ENCODE data around the gene ANKRD62. TPM values are rescaled to one million over a fixed set of nuclear protein-coding genes. Genes with fewer than 3 reads are reported as not detected.
"Not testable (repeated sequence)": the region's sequence is repeated elsewhere in the genome, so short reads cannot be mapped to it uniquely, and the experiment has no call there.

Gene ANKRD62
- total and polyA plus RNA-seq, 3 experiments from 2014 or later = not detected

DNA sequence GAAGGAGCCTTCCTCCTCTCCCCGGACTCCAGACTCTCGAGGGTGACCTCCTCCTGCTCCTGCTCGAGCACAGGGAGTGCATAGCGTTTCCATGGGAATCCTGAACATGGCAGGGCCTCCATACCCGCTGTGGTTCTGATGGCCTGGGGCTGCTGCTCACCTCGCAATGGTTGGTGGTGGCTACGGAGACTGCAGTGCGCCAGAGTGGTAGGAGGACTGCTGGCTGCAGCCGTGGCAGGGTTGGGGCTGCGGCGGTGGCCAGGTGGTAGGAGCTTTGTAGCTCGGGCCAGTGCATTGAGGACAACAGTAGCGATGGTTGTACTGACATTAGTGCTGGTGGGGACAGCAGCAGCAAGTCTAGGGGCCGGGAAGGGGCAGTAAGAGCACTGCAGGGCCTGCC, 32.0 kb upstream of the ANKRD62 start:
- no peak overlapping the region for H3K4me3 Mint-ChIP-seq
- CTCF ChIA-PET = no interaction called here
- no peaks in the 10 kb centered on the region for H3K9me3 Mint-ChIP-seq
- no peaks in the 10 kb centered on the region for H3K4me1 Mint-ChIP-seq
- H3K36me3 Mint-ChIP-seq = no peaks in the 10 kb centered on the region
- peaks cover 0 to 4% of the 10 kb centered on the region in 2 donors for H3K27me3 Mint-ChIP-seq
- H3K27ac ChIP-seq (ENCODE audit: low read depth, low read length) = no peak overlapping the region
- H3K9me3 ChIP-seq (ENCODE audit: low read length) = no peaks in the 10 kb centered on the region
- no peaks in the 10 kb centered on the region for H3K36me3 ChIP-seq (ENCODE audit: insufficient read depth, low read length)
- H3K4me1 ChIP-seq (ENCODE audit: insufficient read depth, low read length) = no peaks in the 10 kb centered on the region
- POLR2A ChIA-PET = no interaction called here
- H3K27me3 ChIP-seq (ENCODE audit: insufficient read depth, low read length, poor library complexity, severe bottlenecking) = no peaks in the 10 kb centered on the region
- no peak for DNase-seq
- no peak overlapping the region for H3K27ac Mint-ChIP-seq
- no peak overlapping the region for H3K4me3 ChIP-seq (ENCODE audit: low read length)

DNA sequence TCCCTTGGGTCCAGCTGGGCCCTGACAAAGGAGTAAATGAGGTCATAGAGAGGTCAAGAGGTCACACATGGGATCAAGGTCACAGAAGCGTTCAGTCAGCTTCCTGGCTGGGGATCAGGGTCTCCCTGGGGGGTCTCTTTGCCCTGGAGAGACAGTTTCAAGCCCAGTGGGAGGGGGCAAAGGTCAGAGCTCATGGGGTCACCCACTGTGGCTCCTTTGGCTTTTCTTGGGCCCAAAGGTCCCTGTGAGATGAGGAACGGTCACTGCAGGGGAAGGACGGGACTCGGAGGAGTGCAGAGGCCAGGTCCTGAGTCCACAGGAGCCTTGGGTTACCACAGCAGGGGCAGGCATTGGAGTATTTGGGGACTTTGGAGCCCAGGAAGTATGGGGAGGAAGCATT, 30.7 kb upstream of the ANKRD62 start:
- POLR2A ChIA-PET = no interaction called here
- H3K4me3 Mint-ChIP-seq = no peak overlapping the region
- no peaks in the 10 kb centered on the region for H3K4me1 ChIP-seq (ENCODE audit: insufficient read depth, low read length)

DNA sequence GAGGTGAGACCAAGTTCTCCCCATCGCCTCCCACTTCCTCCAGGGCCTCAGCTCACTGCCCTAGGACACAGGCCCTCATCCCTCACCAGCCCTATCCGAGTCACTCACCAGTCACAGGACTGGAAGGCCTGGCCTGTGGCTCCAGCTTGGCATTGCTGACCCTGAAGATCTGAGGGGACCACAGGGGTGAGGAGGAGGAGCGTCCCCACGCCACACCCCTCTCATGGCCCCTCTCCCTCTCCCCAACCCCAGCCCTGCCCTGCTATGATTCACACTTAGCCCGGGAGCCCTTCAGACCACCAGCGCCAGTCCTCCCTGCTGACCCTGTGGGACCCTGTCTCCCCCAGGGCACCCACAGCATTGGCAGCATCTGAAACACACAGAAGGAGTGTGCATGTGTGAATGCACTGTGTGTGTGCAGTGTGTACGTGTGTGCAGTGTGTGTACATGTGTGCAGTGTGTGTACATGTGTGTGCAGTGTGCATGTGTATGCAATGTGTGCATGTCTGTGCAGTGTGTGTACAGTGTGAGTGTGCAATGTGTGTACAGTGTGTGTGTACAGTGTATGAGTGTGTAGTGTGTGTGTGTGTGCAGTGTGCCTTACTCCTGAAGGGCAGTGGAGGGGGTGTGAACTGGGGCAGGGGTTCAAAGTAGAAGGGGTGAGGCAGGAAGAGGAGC, 29.4 kb upstream of the ANKRD62 start:
- ChIA-PET POLR2A (no interaction called here), CTCF (no interaction called here)
- no peaks in the 10 kb centered on the region for H3K9me3 Mint-ChIP-seq
- H3K27me3 ChIP-seq (ENCODE audit: insufficient read depth, low read length, poor library complexity, severe bottlenecking) = no peaks in the 10 kb centered on the region
- H3K36me3 ChIP-seq (ENCODE audit: insufficient read depth, low read length) = no peaks in the 10 kb centered on the region
- H3K4me1 Mint-ChIP-seq = no peaks in the 10 kb centered on the region
- no peaks in the 10 kb centered on the region for H3K4me1 ChIP-seq (ENCODE audit: insufficient read depth, low read length)
- no peaks in the 10 kb centered on the region for H3K36me3 Mint-ChIP-seq
- no peak overlapping the region for H3K4me3 Mint-ChIP-seq
- H3K9me3 ChIP-seq (ENCODE audit: low read length) = no peaks in the 10 kb centered on the region
- H3K4me3 ChIP-seq (ENCODE audit: low read length) = no peak overlapping the region
- H3K27ac Mint-ChIP-seq = no peak overlapping the region
- H3K27ac ChIP-seq (ENCODE audit: low read depth, low read length) = no peak overlapping the region
- DNase-seq = no peak
- peaks cover 7 to 10% of the 10 kb centered on the region in 2 donors for H3K27me3 Mint-ChIP-seq

More for the DNA sequence above, 30.7 kb upstream of the ANKRD62 start:
- H3K27me3 Mint-ChIP-seq = peaks cover 0 to 4% of the 10 kb centered on the region in 2 donors
- H3K9me3 Mint-ChIP-seq = no peaks in the 10 kb centered on the region
- H3K4me3 ChIP-seq (ENCODE audit: low read length) = no peak overlapping the region
- no peaks in the 10 kb centered on the region for H3K4me1 Mint-ChIP-seq
- no peaks in the 10 kb centered on the region for H3K27me3 ChIP-seq (ENCODE audit: insufficient read depth, low read length, poor library complexity, severe bottlenecking)
- DNase-seq = no peak
- CTCF ChIA-PET = no interaction called here
- no peaks in the 10 kb centered on the region for H3K36me3 ChIP-seq (ENCODE audit: insufficient read depth, low read length)
- H3K27ac ChIP-seq (ENCODE audit: low read depth, low read length) = no peak overlapping the region
- H3K9me3 ChIP-seq (ENCODE audit: low read length) = no peaks in the 10 kb centered on the region
- H3K27ac Mint-ChIP-seq = no peak overlapping the region
- no peaks in the 10 kb centered on the region for H3K36me3 Mint-ChIP-seq

DNA sequence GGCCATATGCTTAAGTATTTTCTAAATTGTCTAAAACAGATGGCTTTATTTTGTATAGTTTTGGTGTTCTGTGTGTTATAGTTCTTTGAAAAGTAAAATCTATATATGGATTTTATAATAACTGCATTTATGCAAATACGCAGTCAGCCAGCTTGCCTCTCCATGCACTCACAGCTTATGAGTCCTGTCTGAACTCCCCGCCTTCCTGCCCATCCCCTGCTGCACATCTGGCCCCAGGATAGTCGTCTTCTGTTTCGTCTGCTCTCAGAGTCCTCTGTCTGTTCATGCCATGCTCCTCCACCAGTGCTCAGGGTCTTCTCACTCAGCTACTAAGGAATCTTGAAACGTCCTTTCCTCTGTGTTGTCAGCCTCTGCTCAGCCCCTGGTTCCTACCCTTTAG, 28.2 kb upstream of the ANKRD62 start:
- Histone ChIP-seq H3K9me3 (ENCODE audit: low read length) (no peaks in the 10 kb centered on the region), H3K4me1 (ENCODE audit: insufficient read depth, low read length) (no peaks in the 10 kb centered on the region), H3K36me3 (ENCODE audit: insufficient read depth, low read length) (no peaks in the 10 kb centered on the region), H3K4me3 (ENCODE audit: low read length) (no peak overlapping the region), H3K27ac (ENCODE audit: low read depth, low read length) (no peak overlapping the region), H3K27me3 (ENCODE audit: insufficient read depth, low read length, poor library complexity, severe bottlenecking) (no peaks in the 10 kb centered on the region)
- no peaks in the 10 kb centered on the region for H3K9me3 Mint-ChIP-seq
- ChIA-PET CTCF (no interaction called here), POLR2A (no interaction called here)
- H3K4me3 Mint-ChIP-seq = no peak overlapping the region
- H3K27ac Mint-ChIP-seq = no peak overlapping the region
- no peaks in the 10 kb centered on the region for H3K36me3 Mint-ChIP-seq
- DNase-seq = no peak
- no peaks in the 10 kb centered on the region for H3K4me1 Mint-ChIP-seq
- H3K27me3 Mint-ChIP-seq = peaks cover 8 to 15% of the 10 kb centered on the region in 2 donors

DNA sequence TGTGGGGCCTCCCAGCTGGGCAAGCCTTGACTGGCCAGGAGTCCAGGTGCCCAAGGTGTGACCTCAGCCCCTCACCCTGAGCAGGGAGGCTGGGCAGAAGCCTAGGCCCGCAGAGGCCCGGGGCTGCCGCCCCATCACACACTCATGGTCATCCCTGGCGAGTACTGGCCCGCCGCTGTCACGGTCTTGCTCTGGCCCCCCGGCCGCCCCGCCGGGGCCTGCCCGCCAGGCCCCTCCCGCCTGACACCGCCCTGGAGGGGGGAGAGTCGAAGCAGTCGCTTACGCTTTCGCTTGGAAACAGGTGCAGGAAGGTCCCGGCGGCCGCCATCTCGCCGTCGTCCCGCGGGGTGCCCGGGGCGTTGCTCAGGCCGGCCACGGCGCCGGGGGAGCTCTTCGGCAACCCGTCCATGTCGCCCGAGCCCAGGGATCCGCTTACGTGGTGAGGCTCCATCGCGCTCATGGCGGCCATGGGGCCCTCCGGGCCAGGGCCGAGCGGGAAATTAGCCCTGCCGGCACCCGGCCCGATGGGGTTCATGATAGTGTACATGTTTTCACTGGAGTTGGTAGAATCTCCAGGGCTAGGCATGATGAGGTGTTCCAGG, 26.6 kb upstream of the ANKRD62 start:
- Mint-ChIP-seq H3K4me3 (no peak overlapping the region), H3K4me1 (no peaks in the 10 kb centered on the region), H3K9me3 (no peaks in the 10 kb centered on the region), H3K27ac (no peak overlapping the region), H3K36me3 (no peaks in the 10 kb centered on the region), H3K27me3 (peaks cover 8 to 19% of the 10 kb centered on the region in 2 donors)
- CTCF ChIA-PET = no interaction called here
- H3K4me1 ChIP-seq (ENCODE audit: insufficient read depth, low read length) = no peaks in the 10 kb centered on the region
- H3K36me3 ChIP-seq (ENCODE audit: insufficient read depth, low read length) = no peaks in the 10 kb centered on the region
- no peaks in the 10 kb centered on the region for H3K9me3 ChIP-seq (ENCODE audit: low read length)
- no peak for DNase-seq
- POLR2A ChIA-PET = no interaction called here
- H3K27me3 ChIP-seq (ENCODE audit: insufficient read depth, low read length, poor library complexity, severe bottlenecking) = no peaks in the 10 kb centered on the region
- H3K27ac ChIP-seq (ENCODE audit: low read depth, low read length) = no peak overlapping the region
- H3K4me3 ChIP-seq (ENCODE audit: low read length) = no peak overlapping the region

DNA sequence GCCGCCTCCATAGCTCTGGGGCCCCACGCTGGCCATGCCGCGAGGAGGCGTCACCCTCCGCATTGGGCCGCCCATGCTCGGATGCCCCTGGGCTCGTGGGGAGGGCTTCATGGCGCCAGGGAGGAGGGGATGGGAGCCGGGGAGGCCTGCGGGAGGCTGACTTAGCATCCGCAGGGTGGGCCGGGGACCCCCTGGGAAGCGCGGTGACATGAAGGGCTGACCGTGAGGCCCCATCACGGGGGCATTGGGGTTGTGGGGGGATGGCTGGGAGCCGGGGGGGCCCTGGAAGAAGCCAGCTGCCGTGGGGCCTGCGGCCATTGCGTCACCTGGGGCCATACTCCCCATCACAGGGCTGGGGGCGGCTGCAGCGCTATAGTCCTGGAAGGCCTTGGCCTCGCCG, 26.0 kb upstream of the ANKRD62 start:
- no peaks in the 10 kb centered on the region for H3K36me3 Mint-ChIP-seq
- H3K9me3 Mint-ChIP-seq = no peaks in the 10 kb centered on the region
- no peak overlapping the region for H3K27ac ChIP-seq (ENCODE audit: low read depth, low read length)
- ChIA-PET POLR2A (no interaction called here), CTCF (no interaction called here)
- peaks cover 8 to 19% of the 10 kb centered on the region in 2 donors for H3K27me3 Mint-ChIP-seq
- no peaks in the 10 kb centered on the region for H3K9me3 ChIP-seq (ENCODE audit: low read length)
- H3K4me3 Mint-ChIP-seq = no peak overlapping the region
- H3K4me3 ChIP-seq (ENCODE audit: low read length) = no peak overlapping the region
- H3K27ac Mint-ChIP-seq = no peak overlapping the region
- no peaks in the 10 kb centered on the region for H3K4me1 ChIP-seq (ENCODE audit: insufficient read depth, low read length)
- H3K36me3 ChIP-seq (ENCODE audit: insufficient read depth, low read length) = no peaks in the 10 kb centered on the region
- no peaks in the 10 kb centered on the region for H3K27me3 ChIP-seq (ENCODE audit: insufficient read depth, low read length, poor library complexity, severe bottlenecking)
- no peak for DNase-seq
- no peaks in the 10 kb centered on the region for H3K4me1 Mint-ChIP-seq

DNA sequence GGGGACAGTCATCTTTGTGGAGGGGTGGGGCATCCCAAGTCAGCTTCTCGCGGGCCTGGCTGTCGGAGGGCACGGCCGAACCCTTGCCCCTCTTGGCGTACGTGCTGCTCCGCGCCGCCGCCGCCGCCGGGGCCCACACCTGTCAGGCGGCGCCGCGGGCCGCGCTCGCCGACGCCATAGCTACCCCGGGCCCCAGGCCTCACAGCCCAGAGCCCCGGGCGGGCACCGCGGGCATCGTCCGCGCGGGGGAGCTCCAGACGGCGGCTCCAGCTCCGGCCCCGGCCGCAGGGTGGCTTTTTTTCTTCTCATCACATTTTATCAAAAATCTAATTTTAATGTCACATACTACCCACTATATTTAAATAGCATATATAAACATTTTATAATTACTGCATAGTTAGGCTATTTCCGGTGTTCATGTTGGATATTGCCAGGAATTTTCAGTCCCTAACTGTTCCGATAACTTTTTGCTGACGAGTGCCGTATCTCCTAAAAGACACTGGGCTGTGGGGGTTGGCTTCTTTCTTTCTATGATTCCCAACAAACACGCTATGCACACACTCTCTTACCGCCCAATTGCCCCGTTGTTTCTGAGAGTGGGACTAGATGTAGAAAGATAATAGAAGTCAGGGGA, 25.2 kb upstream of the ANKRD62 start:
- H3K27me3 Mint-ChIP-seq = peaks cover 8 to 19% of the 10 kb centered on the region in 2 donors
- H3K36me3 ChIP-seq (ENCODE audit: insufficient read depth, low read length); CTCF ChIA-PET; H3K9me3 ChIP-seq (ENCODE audit: low read length); H3K27me3 ChIP-seq (ENCODE audit: insufficient read depth, low read length, poor library complexity, severe bottlenecking); H3K4me1 ChIP-seq (ENCODE audit: insufficient read depth, low read length); H3K4me3 ChIP-seq (ENCODE audit: low read length); DNase-seq; H3K9me3 Mint-ChIP-seq; H3K27ac Mint-ChIP-seq; H3K4me1 Mint-ChIP-seq; H3K27ac ChIP-seq (ENCODE audit: low read depth, low read length); H3K36me3 Mint-ChIP-seq; POLR2A ChIA-PET; H3K4me3 Mint-ChIP-seq: not testable (repeated sequence)

DNA sequence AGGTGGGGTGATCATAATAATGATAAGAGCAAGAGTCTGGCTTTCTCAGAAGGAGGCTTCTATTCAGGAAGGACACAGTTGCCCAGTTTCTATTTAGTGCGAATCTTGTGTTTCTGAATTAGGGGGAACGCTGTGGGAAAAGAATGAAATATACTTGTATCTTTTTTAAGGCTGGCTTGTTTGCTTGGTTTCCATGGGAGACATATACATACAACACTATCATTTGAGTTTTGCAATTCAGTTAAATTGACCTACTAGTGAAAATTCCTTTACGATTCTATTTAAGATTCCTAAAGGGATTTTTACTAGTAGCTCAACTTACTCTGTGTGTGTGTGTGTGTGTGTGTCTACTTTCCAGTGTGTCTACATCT, 24.7 kb upstream of the ANKRD62 start:
- Histone ChIP-seq H3K4me3 (ENCODE audit: low read length) (no peak overlapping the region), H3K27ac (ENCODE audit: low read depth, low read length) (no peak overlapping the region), H3K36me3 (ENCODE audit: insufficient read depth, low read length) (no peaks in the 10 kb centered on the region), H3K27me3 (ENCODE audit: insufficient read depth, low read length, poor library complexity, severe bottlenecking) (no peaks in the 10 kb centered on the region), H3K4me1 (ENCODE audit: insufficient read depth, low read length) (no peaks in the 10 kb centered on the region), H3K9me3 (ENCODE audit: low read length) (no peaks in the 10 kb centered on the region)
- ChIA-PET POLR2A (no interaction called here), CTCF (no interaction called here)
- Mint-ChIP-seq H3K36me3 (no peaks in the 10 kb centered on the region), H3K27ac (no peak overlapping the region), H3K4me1 (no peaks in the 10 kb centered on the region), H3K4me3 (no peak overlapping the region), H3K9me3 (no peaks in the 10 kb centered on the region), H3K27me3 (peaks cover 8 to 19% of the 10 kb centered on the region in 2 donors)
- DNase-seq = no peak
